Kidney capillary endothelial cell (primary cell): ENCODE results near the gene SCAF1.
A peak's percentile ranks its signal among the peaks of the same experiment; 100 is the strongest.

Experiments
- DNase-seq: peaks from one replicate; pipeline ENCODE4 v3.0.0-alpha.2; 2018; ENCODE audit warnings: low spot score

The SCAF1 gene

GRCh38 chr19:49646586-49646985, 4.6 kb downstream of the SCAF1 start:
- no peak for DNase-seq

- DNase-seq = no peak
Observed at GRCh38 chr19:49651029-49651819, 9.2 kb downstream of the SCAF1 start.

- DNase-seq = no peak
Observed at GRCh38 chr19:49651820-49652550, 10.0 kb downstream of the SCAF1 start.

- no peak for DNase-seq
Observed at GRCh38 chr19:49652551-49653465, 10.8 kb downstream of the SCAF1 start.

GRCh38 chr19:49653466-49653806, 11.4 kb downstream of the SCAF1 start:
- DNase-seq = no peak

- DNase-seq = no peak
Observed at GRCh38 chr19:49654581-49654980, 12.6 kb downstream of the SCAF1 start.

- DNase-seq = no peak
Observed at GRCh38 chr19:49655570-49656455, 13.8 kb downstream of the SCAF1 start.

GRCh38 chr19:49656456-49657109, 14.6 kb downstream of the SCAF1 start:
- no peak for DNase-seq

GRCh38 chr19:49657493-49658138, 15.6 kb downstream of the SCAF1 start:
- no peak for DNase-seq

- no peak for DNase-seq
Observed at GRCh38 chr19:49658139-49658517, 16.1 kb downstream of the SCAF1 start.

- no peak for DNase-seq
Observed at GRCh38 chr19:49658566-49659442, 16.8 kb downstream of the SCAF1 start.

- DNase-seq = no peak
Observed at GRCh38 chr19:49660338-49660961, 18.4 kb downstream of the SCAF1 start.

- DNase-seq = no peak
Observed at GRCh38 chr19:49662011-49662410, 20.0 kb downstream of the SCAF1 start.

- DNase-seq = no peak
Observed at GRCh38 chr19:49663224-49663623, 21.2 kb downstream of the SCAF1 start.

GRCh38 chr19:49664171-49665035, 22.4 kb downstream of the SCAF1 start:
- DNase-seq = no peak

GRCh38 chr19:49665036-49665350, 23.0 kb downstream of the SCAF1 start:
- DNase-seq = no peak

GRCh38 chr19:49665351-49666119, 23.5 kb downstream of the SCAF1 start, which contains the start of the genes BCL2L12 and IRF3:
TSS of gene BCL2L12 (plus strand) at chr19:49665933. CDS start at chr19:49666693, 760 bp downstream.
TSS of gene IRF3 (minus strand) at chr19:49665857. CDS start at chr19:49664838, 1,019 bp downstream.
- peak; percentile 96 for DNase-seq
